ENCODE measurements around the gene LRRFIP2. TPM values are rescaled to one million over a fixed set of nuclear protein-coding genes. Genes with fewer than 3 reads are reported as not detected.

Gene LRRFIP2
- total and polyA plus RNA-seq, 2 donors (not counting 1 experiment from before 2014, with no cell fraction given): 83.7 to 149 TPM

GRCh38 chr3:37041546-37042195, 132.7 kb downstream of the LRRFIP2 start:
- TF ChIP-seq CTCF (conservative IDR thresholded peaks at IDR 0.05 in 1 of 2, IDR thresholded peaks at IDR 0.05 in 1 of 2; ENCODE audit: low read depth in 1 of 2, low read length in 2 of 2) (no peak), EZH2 (IDR thresholded peaks at IDR 0.05; ENCODE audit: low read length, missing control alignments) (no peak)
- Histone ChIP-seq H3K4me3 (replicated peaks in 1 of 4; ENCODE audit: control extremely low read depth in 1 of 4, insufficient read depth in 1 of 4, low read depth in 3 of 4, low read length in 4 of 4) (no peak overlapping the region), H3K9me3 (ENCODE audit: control insufficient read depth, insufficient read depth, low read depth, low read length) (no peaks in the 10 kb centered on the region), H3K9ac (ENCODE audit: insufficient read depth, low read length) (no peak overlapping the region), H3K4me1 (ENCODE audit: control insufficient read depth, extremely low read depth, insufficient read depth, low read length) (peaks cover 2% of the 10 kb centered on the region), H3K36me3 (ENCODE audit: control insufficient read depth, insufficient read depth, low read length) (peaks cover 6% of the 10 kb centered on the region), H3K79me2 (ENCODE audit: control insufficient read depth, insufficient read depth, low read length) (no peaks in the 10 kb centered on the region), H3K4me2 (ENCODE audit: extremely low read depth, insufficient read depth, low read length) (no peak overlapping the region), H4K20me1 (ENCODE audit: control insufficient read depth, extremely low read depth, insufficient read depth, low read length) (no peaks in the 10 kb centered on the region), H2AFZ (ENCODE audit: low read length) (no peak overlapping the region), H3K27me3 (ENCODE audit: control insufficient read depth, insufficient read depth, low read length) (no peaks in the 10 kb centered on the region), H3K27ac (ENCODE audit: insufficient read depth, low read length) (no peak overlapping the region)
- peak in 1 of 2 donors; percentile 40 for DNase-seq (ENCODE audit: low read depth in 2 of 2)

DNA sequence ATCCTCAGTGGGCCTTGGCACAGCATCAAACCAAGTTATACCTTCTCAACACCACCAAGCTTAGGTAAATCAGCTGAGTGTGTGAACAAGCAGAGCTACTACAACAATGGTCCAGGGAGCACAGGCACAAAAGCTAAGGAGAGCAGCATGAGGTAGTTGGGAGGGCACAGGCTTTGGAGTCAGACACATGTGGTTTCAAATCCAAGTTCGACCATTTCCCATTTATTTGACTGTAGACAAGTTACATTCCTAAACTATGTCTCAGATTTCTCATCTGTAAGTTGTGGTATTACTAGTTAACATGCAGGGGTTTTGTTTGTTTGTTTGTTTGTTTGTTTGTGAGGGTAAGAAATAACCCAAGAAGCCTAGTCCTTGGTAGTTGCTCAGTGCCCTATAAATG, 134.2 kb downstream of the LRRFIP2 start:
- no peaks in the 10 kb centered on the region for H3K9me3 ChIP-seq (ENCODE audit: control insufficient read depth, insufficient read depth, low read depth, low read length)
- DNase-seq (ENCODE audit: low read depth in 2 of 2): peak; percentile 20 to 52
- H4K20me1 ChIP-seq (ENCODE audit: control insufficient read depth, extremely low read depth, insufficient read depth, low read length): no peaks in the 10 kb centered on the region
- H2AFZ ChIP-seq (ENCODE audit: low read length): no peak overlapping the region
- peaks cover 2% of the 10 kb centered on the region for H3K4me1 ChIP-seq (ENCODE audit: control insufficient read depth, extremely low read depth, insufficient read depth, low read length)
- no peak overlapping the region for H3K4me3 ChIP-seq (replicated peaks in 1 of 4; ENCODE audit: control extremely low read depth in 1 of 4, insufficient read depth in 1 of 4, low read depth in 3 of 4, low read length in 4 of 4)
- H3K79me2 ChIP-seq (ENCODE audit: control insufficient read depth, insufficient read depth, low read length): no peaks in the 10 kb centered on the region
- no peak overlapping the region for H3K27ac ChIP-seq (ENCODE audit: insufficient read depth, low read length)
- no peak overlapping the region for H3K4me2 ChIP-seq (ENCODE audit: extremely low read depth, insufficient read depth, low read length)
- no peak overlapping the region for H3K9ac ChIP-seq (ENCODE audit: insufficient read depth, low read length)
- peaks cover 6% of the 10 kb centered on the region for H3K36me3 ChIP-seq (ENCODE audit: control insufficient read depth, insufficient read depth, low read length)
- no peak for TF ChIP-seq EZH2 (IDR thresholded peaks at IDR 0.05; ENCODE audit: low read length, missing control alignments)
- H3K27me3 ChIP-seq (ENCODE audit: control insufficient read depth, insufficient read depth, low read length): no peaks in the 10 kb centered on the region

- H3K4me1 ChIP-seq (ENCODE audit: control insufficient read depth, extremely low read depth, insufficient read depth, low read length): peaks cover 2% of the 10 kb centered on the region
- no peaks in the 10 kb centered on the region for H3K9me3 ChIP-seq (ENCODE audit: control insufficient read depth, insufficient read depth, low read depth, low read length)
- H3K27me3 ChIP-seq (ENCODE audit: control insufficient read depth, insufficient read depth, low read length): no peaks in the 10 kb centered on the region
- H3K79me2 ChIP-seq (ENCODE audit: control insufficient read depth, insufficient read depth, low read length): no peaks in the 10 kb centered on the region
- no peak overlapping the region for H3K4me3 ChIP-seq (replicated peaks in 1 of 4; ENCODE audit: control extremely low read depth in 1 of 4, insufficient read depth in 1 of 4, low read depth in 3 of 4, low read length in 4 of 4)
- H3K27ac ChIP-seq (ENCODE audit: insufficient read depth, low read length): no peak overlapping the region
- no peak overlapping the region for H3K4me2 ChIP-seq (ENCODE audit: extremely low read depth, insufficient read depth, low read length)
- peaks cover 6% of the 10 kb centered on the region for H3K36me3 ChIP-seq (ENCODE audit: control insufficient read depth, insufficient read depth, low read length)
- H4K20me1 ChIP-seq (ENCODE audit: control insufficient read depth, extremely low read depth, insufficient read depth, low read length): no peaks in the 10 kb centered on the region
- no peak overlapping the region for H2AFZ ChIP-seq (ENCODE audit: low read length)
- no peak overlapping the region for H3K9ac ChIP-seq (ENCODE audit: insufficient read depth, low read length)
- TF ChIP-seq CTCF (conservative IDR thresholded peaks at IDR 0.05 in 1 of 2, IDR thresholded peaks at IDR 0.05 in 1 of 2; ENCODE audit: low read depth in 1 of 2, low read length in 2 of 2): no peak
- TF ChIP-seq EZH2 (IDR thresholded peaks at IDR 0.05; ENCODE audit: low read length, missing control alignments): no peak
- no peak for DNase-seq (ENCODE audit: low read depth in 2 of 2)
These were observed 135.1 kb downstream of the LRRFIP2 start for GRCh38 chr3:37039161-37039846.

Data from fibroblast of lung (primary cell).